Measurements from ENCODE around the gene CALU. TPM values are rescaled to one million over a fixed set of nuclear protein-coding genes. Genes with fewer than 3 reads are reported as not detected.

CALU gene
- total and polyA plus RNA-seq, 9 donors: 38.9 to 187 (median 71.0) TPM

GRCh38 chr7:128770233-128770632, 31.1 kb downstream of the CALU start:
- Histone ChIP-seq H3K9me3 (no peaks in the 10 kb centered on the region), H3K36me3 (no peaks in the 10 kb centered on the region), H3K4me1 (ENCODE audit: insufficient read depth) (no peaks in the 10 kb centered on the region), H3K27ac (no peak overlapping the region), H3K27me3 (no peaks in the 10 kb centered on the region), H3K4me3 (no peak overlapping the region)
- intact Hi-C loops (cut with DNase I): no loop called here
- DNase-seq: no peak
- 51 to 53% (median 51%) methylated on average over 2 of the region's 2 CpGs for WGBS, 3 donors
- TF ChIP-seq, protein P1, sequence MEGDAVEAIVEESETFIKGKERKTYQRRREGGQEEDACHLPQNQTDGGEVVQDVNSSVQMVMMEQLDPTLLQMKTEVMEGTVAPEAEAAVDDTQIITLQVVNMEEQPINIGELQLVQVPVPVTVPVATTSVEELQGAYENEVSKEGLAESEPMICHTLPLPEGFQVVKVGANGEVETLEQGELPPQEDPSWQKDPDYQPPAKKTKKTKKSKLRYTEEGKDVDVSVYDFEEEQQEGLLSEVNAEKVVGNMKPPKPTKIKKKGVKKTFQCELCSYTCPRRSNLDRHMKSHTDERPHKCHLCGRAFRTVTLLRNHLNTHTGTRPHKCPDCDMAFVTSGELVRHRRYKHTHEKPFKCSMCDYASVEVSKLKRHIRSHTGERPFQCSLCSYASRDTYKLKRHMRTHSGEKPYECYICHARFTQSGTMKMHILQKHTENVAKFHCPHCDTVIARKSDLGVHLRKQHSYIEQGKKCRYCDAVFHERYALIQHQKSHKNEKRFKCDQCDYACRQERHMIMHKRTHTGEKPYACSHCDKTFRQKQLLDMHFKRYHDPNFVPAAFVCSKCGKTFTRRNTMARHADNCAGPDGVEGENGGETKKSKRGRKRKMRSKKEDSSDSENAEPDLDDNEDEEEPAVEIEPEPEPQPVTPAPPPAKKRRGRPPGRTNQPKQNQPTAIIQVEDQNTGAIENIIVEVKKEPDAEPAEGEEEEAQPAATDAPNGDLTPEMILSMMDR (IDR thresholded peaks at IDR 0.05): no peak
- TF ChIP-seq EP300 (IDR thresholded peaks at IDR 0.05) (no peak), POLR2A (IDR thresholded peaks at IDR 0.05) (no peak)

DNA sequence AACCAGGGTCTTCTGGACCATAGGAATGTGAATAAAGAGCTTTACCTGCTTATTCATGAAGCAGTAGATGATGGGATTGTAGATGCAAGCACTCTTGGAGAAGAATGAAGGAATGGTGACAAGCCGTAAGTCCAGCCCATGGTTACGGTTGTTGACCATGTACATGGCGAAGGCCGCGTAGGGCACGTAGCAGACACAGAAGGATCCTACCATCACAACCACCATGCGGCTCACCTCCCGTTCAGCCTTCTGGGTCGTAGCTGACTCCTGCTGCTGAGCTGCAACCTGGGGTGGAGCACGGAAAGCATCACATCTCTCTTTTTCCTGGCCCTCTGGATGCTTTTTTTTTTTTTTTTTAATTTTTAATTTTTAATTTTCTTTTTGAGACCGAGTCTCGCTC, 34.4 kb downstream of the CALU start:
- TF ChIP-seq, protein P1 (IDR thresholded peaks at IDR 0.05): no peak
- TF ChIP-seq EP300 (IDR thresholded peaks at IDR 0.05): no peak
- no peak for TF ChIP-seq POLR2A (IDR thresholded peaks at IDR 0.05)
- no peaks in the 10 kb centered on the region for H3K27me3 ChIP-seq
- H3K36me3 ChIP-seq: no peaks in the 10 kb centered on the region
- H3K4me1 ChIP-seq (ENCODE audit: insufficient read depth): no peaks in the 10 kb centered on the region
- no peak overlapping the region for H3K27ac ChIP-seq
- DNase-seq: no peak
- WGBS, 3 donors: 96% methylated on average over 12 of the region's 12 CpGs
- no peak overlapping the region for H3K4me3 ChIP-seq
- intact Hi-C loops (cut with DNase I): no loop called here
- no peaks in the 10 kb centered on the region for H3K9me3 ChIP-seq

DNA sequence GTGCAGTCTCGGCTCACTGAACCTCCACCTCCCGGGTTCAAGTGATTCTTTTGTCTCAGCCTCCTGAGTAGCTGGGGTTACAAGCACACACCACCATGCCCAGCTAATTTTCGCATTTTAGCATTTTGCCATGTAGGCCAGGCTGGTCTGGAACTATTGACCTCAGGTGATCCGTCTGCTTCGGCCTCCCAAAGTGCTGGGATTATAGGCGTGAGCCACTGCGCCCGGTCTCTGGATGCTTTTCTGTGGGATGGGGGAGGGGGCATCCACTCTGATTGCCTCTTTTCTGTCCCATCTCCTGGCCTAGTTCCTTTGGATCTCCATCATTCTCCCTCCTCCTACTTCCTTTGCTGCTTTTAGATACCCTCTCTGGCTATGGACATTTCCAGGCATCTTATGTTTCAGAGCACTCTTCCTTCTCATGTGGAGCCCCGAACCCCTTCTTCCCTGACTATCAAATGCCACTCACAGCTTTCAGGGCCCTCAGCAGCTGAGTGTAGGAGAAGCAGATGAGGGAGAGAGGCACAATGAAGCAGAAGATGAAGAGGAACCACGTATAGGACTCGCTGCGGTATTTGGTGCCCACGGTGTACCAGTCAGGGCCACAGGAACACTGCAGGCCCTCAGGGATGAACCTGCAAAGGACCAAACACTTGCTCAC, 35.0 kb downstream of the CALU start:
- no peak overlapping the region for H3K27ac ChIP-seq
- no peaks in the 10 kb centered on the region for H3K36me3 ChIP-seq
- DNase-seq: no peak
- H3K9me3 ChIP-seq: no peaks in the 10 kb centered on the region
- no peak for TF ChIP-seq EP300 (IDR thresholded peaks at IDR 0.05)
- TF ChIP-seq POLR2A (IDR thresholded peaks at IDR 0.05): no peak
- TF ChIP-seq, protein P1 (IDR thresholded peaks at IDR 0.05): no peak
- no peaks in the 10 kb centered on the region for H3K27me3 ChIP-seq
- no peaks in the 10 kb centered on the region for H3K4me1 ChIP-seq (ENCODE audit: insufficient read depth)
- 93 to 94% (median 94%) methylated on average over 13 of the region's 13 CpGs for WGBS, 3 donors
- intact Hi-C loops (cut with DNase I): no loop called here
- H3K4me3 ChIP-seq: no peak overlapping the region

- intact Hi-C loops (cut with DNase I): no loop called here
- 91 to 93% (median 93%) methylated on average over 7 of the region's 7 CpGs for WGBS, 3 donors
Measured at GRCh38 chr7:128774921-128775320, 35.8 kb downstream of the CALU start.

More at GRCh38 chr7:128774921-128775320, 35.8 kb downstream of the CALU start:
- no peaks in the 10 kb centered on the region for H3K36me3 ChIP-seq
- H3K4me3 ChIP-seq: no peak overlapping the region
- no peak for DNase-seq
- no peaks in the 10 kb centered on the region for H3K9me3 ChIP-seq
- no peak for TF ChIP-seq POLR2A (IDR thresholded peaks at IDR 0.05)
- TF ChIP-seq, protein P1 (IDR thresholded peaks at IDR 0.05): no peak
- no peak for TF ChIP-seq EP300 (IDR thresholded peaks at IDR 0.05)
- no peaks in the 10 kb centered on the region for H3K27me3 ChIP-seq
- no peak overlapping the region for H3K27ac ChIP-seq
- no peaks in the 10 kb centered on the region for H3K4me1 ChIP-seq (ENCODE audit: insufficient read depth)
